ENCODE data around the gene ADAMTSL2.

- no peak for TF ChIP-seq CTCF (IDR thresholded peaks at IDR 0.05)
- TF ChIP-seq POLR2A (IDR thresholded peaks at IDR 0.05) = no peak
Observed at GRCh38 chr9:133573791-133574515, 39.4 kb downstream of the ADAMTSL2 start.

All from tibial nerve (tissue), 3 donors.